ENCODE measurements around the gene MRAP2. TPM values are rescaled to one million over a fixed set of nuclear protein-coding genes. Genes with fewer than 3 reads are reported as not detected.
"Not testable (repeated sequence)": the region's sequence is repeated elsewhere in the genome, so short reads cannot be mapped to it uniquely, and the experiment has no call there.

MRAP2 gene
- total RNA-seq, 1 donor from 2014 or later, result not detected

- ChIA-PET POLR2A (no interaction called here), CTCF (no interaction called here)
- H3K4me3 Mint-ChIP-seq, result no peak overlapping the region
- ATAC-seq (ENCODE audit: low read depth), result no peak
- H3K4me1 Mint-ChIP-seq, result no peaks in the 10 kb centered on the region
- no peak for TF ChIP-seq CTCF (IDR thresholded peaks at IDR 0.05)
- peaks cover 2% of the 10 kb centered on the region for H3K9me3 Mint-ChIP-seq
- H3K27me3 Mint-ChIP-seq, result peaks cover 2% of the 10 kb centered on the region
- intact Hi-C loops (cut with micrococcal nuclease), result no loop called here
- no peak overlapping the region for H3K27ac Mint-ChIP-seq
- H3K36me3 Mint-ChIP-seq (ENCODE audit: low read depth), result peaks cover under 1% of the 10 kb centered on the region
- DNase-seq, result no peak
These were observed 84.6 kb downstream of the MRAP2 start for GRCh38 chr6:84118191-84118590.

- H3K9me3 Mint-ChIP-seq, result peaks cover 5% of the 10 kb centered on the region
- intact Hi-C loops (cut with micrococcal nuclease), result no loop called here
- POLR2A ChIA-PET, result no interaction called here
- DNase-seq (no peak), ATAC-seq (ENCODE audit: low read depth) (no peak)
- H3K36me3 Mint-ChIP-seq (ENCODE audit: low read depth), result peaks cover 10% of the 10 kb centered on the region
- no peak overlapping the region for H3K27ac Mint-ChIP-seq
- peaks cover 2% of the 10 kb centered on the region for H3K27me3 Mint-ChIP-seq
- H3K4me3 Mint-ChIP-seq, result no peak overlapping the region
- CTCF ChIA-PET, result no interaction called here
- no peak for TF ChIP-seq CTCF (IDR thresholded peaks at IDR 0.05)
- no peaks in the 10 kb centered on the region for H3K4me1 Mint-ChIP-seq
These were observed 85.7 kb downstream of the MRAP2 start for GRCh38 chr6:84119277-84119676.

GRCh38 chr6:84123186-84123585 is 89.6 kb downstream of the MRAP2 start:
- ATAC-seq (ENCODE audit: low read depth) (no peak), DNase-seq (no peak)
- H3K4me1 Mint-ChIP-seq, result no peaks in the 10 kb centered on the region
- intact Hi-C loops (cut with micrococcal nuclease), result no loop called here
- no peak overlapping the region for H3K4me3 Mint-ChIP-seq
- peaks cover 12% of the 10 kb centered on the region for H3K9me3 Mint-ChIP-seq
- TF ChIP-seq CTCF (IDR thresholded peaks at IDR 0.05), result no peak
- peaks cover 24% of the 10 kb centered on the region for H3K36me3 Mint-ChIP-seq (ENCODE audit: low read depth)
- H3K27ac Mint-ChIP-seq, result no peak overlapping the region
- CTCF ChIA-PET, result no interaction called here
- POLR2A ChIA-PET, result no interaction called here
- H3K27me3 Mint-ChIP-seq, result no peaks in the 10 kb centered on the region

GRCh38 chr6:84129588-84129987 is 96.0 kb downstream of the MRAP2 start:
- CTCF ChIA-PET; H3K27ac Mint-ChIP-seq; ATAC-seq (ENCODE audit: low read depth); H3K4me3 Mint-ChIP-seq; H3K27me3 Mint-ChIP-seq; intact Hi-C loops (cut with micrococcal nuclease); DNase-seq; H3K9me3 Mint-ChIP-seq; H3K4me1 Mint-ChIP-seq; POLR2A ChIA-PET: not testable (repeated sequence)
- peaks cover 21% of the 10 kb centered on the region for H3K36me3 Mint-ChIP-seq (ENCODE audit: low read depth)

GRCh38 chr6:84133385-84133784 is 99.8 kb downstream of the MRAP2 start:
- H3K9me3 Mint-ChIP-seq; DNase-seq; intact Hi-C loops (cut with micrococcal nuclease); H3K27me3 Mint-ChIP-seq; POLR2A ChIA-PET; CTCF ChIA-PET; H3K4me3 Mint-ChIP-seq; H3K4me1 Mint-ChIP-seq; H3K27ac Mint-ChIP-seq; ATAC-seq (ENCODE audit: low read depth): not testable (repeated sequence)
- peaks cover 29% of the 10 kb centered on the region for H3K36me3 Mint-ChIP-seq (ENCODE audit: low read depth)

GRCh38 chr6:84135291-84135690 is 101.7 kb downstream of the MRAP2 start:
- POLR2A ChIA-PET, result no interaction called here
- no peaks in the 10 kb centered on the region for H3K27me3 Mint-ChIP-seq
- DNase-seq (no peak), ATAC-seq (ENCODE audit: low read depth) (no peak)
- H3K36me3 Mint-ChIP-seq (ENCODE audit: low read depth), result peaks cover 35% of the 10 kb centered on the region
- H3K27ac Mint-ChIP-seq, result no peak overlapping the region
- intact Hi-C loops (cut with micrococcal nuclease), result no loop called here
- TF ChIP-seq CTCF (IDR thresholded peaks at IDR 0.05), result no peak
- no peak overlapping the region for H3K4me3 Mint-ChIP-seq
- H3K9me3 Mint-ChIP-seq, result no peaks in the 10 kb centered on the region
- CTCF ChIA-PET, result no interaction called here
- H3K4me1 Mint-ChIP-seq, result no peaks in the 10 kb centered on the region

All from activated B cell treated with CpG ODN at 0.5 μM for 24 hours (primary cell).